22Rv1 (cell line): ENCODE results near the gene BTBD8.

Source experiments
- H3K27ac ChIP-seq: fragments of 450-650 bp; 2 replicates; pipeline ENCODE4 v1.5.1; 2017
- CTCF ChIP-seq: fragments of 450-650 bp; IDR thresholded peaks from 2 replicates; pipeline ENCODE4 v1.5.1; 2017; ENCODE audit warnings: mild to moderate bottlenecking
- ZFX ChIP-seq: fragments of 450-650 bp; IDR thresholded peaks from 2 replicates; pipeline ENCODE4 v1.6.1; 2017; ENCODE audit warnings: antibody characterized with exemption, borderline replicate concordance

Gene BTBD8

GRCh38 chr1:92165389-92165788 lies 85.2 kb downstream of the BTBD8 start:
- TF ChIP-seq ZFX (no peak), CTCF (no peak)
- H3K27ac ChIP-seq = no peak overlapping the region

- no peak overlapping the region for H3K27ac ChIP-seq
- no peak for TF ChIP-seq CTCF
- TF ChIP-seq ZFX = no peak
These were observed 87.0 kb downstream of the BTBD8 start for GRCh38 chr1:92167151-92167550.

GRCh38 chr1:92168657-92169056 lies 88.5 kb downstream of the BTBD8 start:
- no peak overlapping the region for H3K27ac ChIP-seq
- TF ChIP-seq ZFX = no peak
- no peak for TF ChIP-seq CTCF

GRCh38 chr1:92169214-92170005 lies 89.3 kb downstream of the BTBD8 start:
- no peak overlapping the region for H3K27ac ChIP-seq
- TF ChIP-seq ZFX (no peak), CTCF (no peak)

GRCh38 chr1:92184632-92185031 lies 104.5 kb downstream of the BTBD8 start:
- TF ChIP-seq CTCF (no peak), ZFX (no peak)
- no peak overlapping the region for H3K27ac ChIP-seq

- H3K27ac ChIP-seq = 0 out of 2 replicates have a peak overlapping the region, but pooled peaks have one; percentile 14
- TF ChIP-seq ZFX = no peak
- TF ChIP-seq CTCF = no peak
These were observed 105.9 kb downstream of the BTBD8 start for GRCh38 chr1:92186081-92186480.

- H3K27ac ChIP-seq = no peak overlapping the region
- TF ChIP-seq ZFX (no peak), CTCF (no peak)
These were observed 108.5 kb downstream of the BTBD8 start for GRCh38 chr1:92188436-92189255.
